Stimulated activated CD4-positive, alpha-beta T cell treated with anti-CD3 and anti-CD28 coated beads, TNF-alpha, amount 100 ng/mL, for 48 hours (primary cell): Measurements from ENCODE around the gene SPATA6L.

Source experiments
- DNase-seq, 3 donors: peaks; one replicate each; pipeline ENCODE4 v3.0.0-alpha.2; 2020; ENCODE audit warnings: low read depth in 3 of 3

SPATA6L gene

GRCh38 chr9:4585135-4585534, 81.1 kb downstream of the SPATA6L start:
- no peak for DNase-seq

- DNase-seq, result no peak
Observed at GRCh38 chr9:4584636-4585035, 81.6 kb downstream of the SPATA6L start.

- DNase-seq, result no peak
Observed at GRCh38 chr9:4583001-4583400, 83.3 kb downstream of the SPATA6L start.

- DNase-seq, result no peak
Observed at GRCh38 chr9:4581861-4582565, 84.3 kb downstream of the SPATA6L start.

GRCh38 chr9:4581035-4581760, 85.1 kb downstream of the SPATA6L start:
- DNase-seq, result no peak

GRCh38 chr9:4579001-4579400, 87.3 kb downstream of the SPATA6L start:
- no peak for DNase-seq

GRCh38 chr9:4576448-4576847, 89.8 kb downstream of the SPATA6L start:
- DNase-seq, result no peak

- no peak for DNase-seq
Observed at GRCh38 chr9:4575997-4576396, 90.3 kb downstream of the SPATA6L start.

GRCh38 chr9:4574657-4575243, 91.5 kb downstream of the SPATA6L start:
- DNase-seq, result no peak

GRCh38 chr9:4573634-4574389, 92.5 kb downstream of the SPATA6L start:
- no peak for DNase-seq

- DNase-seq, result no peak
Observed at GRCh38 chr9:4573176-4573575, 93.1 kb downstream of the SPATA6L start.

GRCh38 chr9:4572184-4572826, 94.0 kb downstream of the SPATA6L start:
- DNase-seq, result no peak

- DNase-seq, result no peak
Observed at GRCh38 chr9:4569101-4569500, 97.2 kb downstream of the SPATA6L start.

GRCh38 chr9:4567601-4568000, 98.7 kb downstream of the SPATA6L start:
- no peak for DNase-seq

GRCh38 chr9:4566806-4567205, 99.5 kb downstream of the SPATA6L start:
- DNase-seq, result no peak

GRCh38 chr9:4563105-4563504, 103.2 kb downstream of the SPATA6L start:
- no peak for DNase-seq

- DNase-seq, result no peak
Observed at GRCh38 chr9:4559261-4560182, 106.8 kb downstream of the SPATA6L start.

GRCh38 chr9:4558371-4558998, 107.8 kb downstream of the SPATA6L start:
- no peak for DNase-seq

- no peak for DNase-seq
Observed at GRCh38 chr9:4555236-4555635, 111.0 kb downstream of the SPATA6L start.

GRCh38 chr9:4553951-4554381, 112.3 kb downstream of the SPATA6L start:
- DNase-seq, result no peak
